Measurements from ENCODE around the gene PCCA. TPM values are rescaled to one million over a fixed set of nuclear protein-coding genes. Genes with fewer than 3 reads are reported as not detected.

PCCA gene
- total RNA-seq, 1 donor from 2014 or later: 33.3 TPM

- no peak for DNase-seq (ENCODE audit: low spot score)
- no peak overlapping the region for H3K4me3 Mint-ChIP-seq (ENCODE audit: unreplicated experiment)
These were observed 426.5 kb downstream of the PCCA start for GRCh38 chr13:100515410-100515800.

GRCh38 chr13:100517135-100517534, 428.2 kb downstream of the PCCA start:
- no peak overlapping the region for H3K27ac Mint-ChIP-seq (ENCODE audit: unreplicated experiment)
- no peaks in the 10 kb centered on the region for H3K36me3 Mint-ChIP-seq (ENCODE audit: low read depth, unreplicated experiment)
- H3K27me3 Mint-ChIP-seq (ENCODE audit: unreplicated experiment): peaks cover 1% of the 10 kb centered on the region
- no peaks in the 10 kb centered on the region for H3K9me3 Mint-ChIP-seq (ENCODE audit: unreplicated experiment)
- TF ChIP-seq CTCF (IDR thresholded peaks at IDR 0.05; ENCODE audit: unreplicated experiment): no peak
- DNase-seq (ENCODE audit: low spot score): no peak
- peaks cover 21% of the 10 kb centered on the region for H3K4me1 Mint-ChIP-seq (ENCODE audit: unreplicated experiment)
- H3K4me3 Mint-ChIP-seq (ENCODE audit: unreplicated experiment): no peak overlapping the region

More at GRCh38 chr13:100515410-100515800, 426.5 kb downstream of the PCCA start:
- no peaks in the 10 kb centered on the region for H3K36me3 Mint-ChIP-seq (ENCODE audit: low read depth, unreplicated experiment)
- H3K4me1 Mint-ChIP-seq (ENCODE audit: unreplicated experiment): peaks cover 14% of the 10 kb centered on the region
- no peak overlapping the region for H3K27ac Mint-ChIP-seq (ENCODE audit: unreplicated experiment)
- TF ChIP-seq CTCF (IDR thresholded peaks at IDR 0.05; ENCODE audit: unreplicated experiment): no peak
- no peaks in the 10 kb centered on the region for H3K9me3 Mint-ChIP-seq (ENCODE audit: unreplicated experiment)
- H3K27me3 Mint-ChIP-seq (ENCODE audit: unreplicated experiment): peaks cover 2% of the 10 kb centered on the region

- Mint-ChIP-seq H3K4me1 (ENCODE audit: unreplicated experiment) (peaks cover 24% of the 10 kb centered on the region), H3K36me3 (ENCODE audit: low read depth, unreplicated experiment) (no peaks in the 10 kb centered on the region), H3K27me3 (ENCODE audit: unreplicated experiment) (peaks cover 1% of the 10 kb centered on the region), H3K27ac (ENCODE audit: unreplicated experiment) (no peak overlapping the region), H3K4me3 (ENCODE audit: unreplicated experiment) (no peak overlapping the region), H3K9me3 (ENCODE audit: unreplicated experiment) (no peaks in the 10 kb centered on the region)
- no peak for DNase-seq (ENCODE audit: low spot score)
- TF ChIP-seq CTCF (IDR thresholded peaks at IDR 0.05; ENCODE audit: unreplicated experiment): no peak
These were observed 428.8 kb downstream of the PCCA start for GRCh38 chr13:100517728-100518127.

GRCh38 chr13:100518394-100519062, 429.6 kb downstream of the PCCA start:
- Mint-ChIP-seq H3K27me3 (ENCODE audit: unreplicated experiment) (peaks cover 5% of the 10 kb centered on the region), H3K36me3 (ENCODE audit: low read depth, unreplicated experiment) (peaks cover 1% of the 10 kb centered on the region), H3K4me3 (ENCODE audit: unreplicated experiment) (no peak overlapping the region), H3K9me3 (ENCODE audit: unreplicated experiment) (no peaks in the 10 kb centered on the region), H3K4me1 (ENCODE audit: unreplicated experiment) (peaks cover 28% of the 10 kb centered on the region), H3K27ac (ENCODE audit: unreplicated experiment) (no peak overlapping the region)
- TF ChIP-seq CTCF (IDR thresholded peaks at IDR 0.05; ENCODE audit: unreplicated experiment): no peak
- DNase-seq (ENCODE audit: low spot score): no peak

GRCh38 chr13:100519626-100520025, 430.7 kb downstream of the PCCA start:
- peaks cover 5% of the 10 kb centered on the region for H3K27me3 Mint-ChIP-seq (ENCODE audit: unreplicated experiment)
- no peaks in the 10 kb centered on the region for H3K9me3 Mint-ChIP-seq (ENCODE audit: unreplicated experiment)
- no peak overlapping the region for H3K4me3 Mint-ChIP-seq (ENCODE audit: unreplicated experiment)
- peaks cover 30% of the 10 kb centered on the region for H3K4me1 Mint-ChIP-seq (ENCODE audit: unreplicated experiment)
- no peak overlapping the region for H3K27ac Mint-ChIP-seq (ENCODE audit: unreplicated experiment)
- no peak for TF ChIP-seq CTCF (IDR thresholded peaks at IDR 0.05; ENCODE audit: unreplicated experiment)
- DNase-seq (ENCODE audit: low spot score): no peak
- peaks cover 7% of the 10 kb centered on the region for H3K36me3 Mint-ChIP-seq (ENCODE audit: low read depth, unreplicated experiment)

Measured in endothelial cell (in vitro differentiated cells).